HG03558 (cell line): ENCODE data around the gene RAI14.
"Not testable (repeated sequence)": the region's sequence is repeated elsewhere in the genome, so short reads cannot be mapped to it uniquely, and the experiment has no call there.

ENCODE experiments used
- ATAC-seq: cut with Tn5 transposase; IDR thresholded peaks from one replicate; pipeline ENCODE4 v1.9.1; 2021; ENCODE audit warnings: moderate number of reproducible peaks; ENCODE audit not compliant: unreplicated experiment; ENCODE audit errors: extremely low read depth

Gene RAI14

DNA sequence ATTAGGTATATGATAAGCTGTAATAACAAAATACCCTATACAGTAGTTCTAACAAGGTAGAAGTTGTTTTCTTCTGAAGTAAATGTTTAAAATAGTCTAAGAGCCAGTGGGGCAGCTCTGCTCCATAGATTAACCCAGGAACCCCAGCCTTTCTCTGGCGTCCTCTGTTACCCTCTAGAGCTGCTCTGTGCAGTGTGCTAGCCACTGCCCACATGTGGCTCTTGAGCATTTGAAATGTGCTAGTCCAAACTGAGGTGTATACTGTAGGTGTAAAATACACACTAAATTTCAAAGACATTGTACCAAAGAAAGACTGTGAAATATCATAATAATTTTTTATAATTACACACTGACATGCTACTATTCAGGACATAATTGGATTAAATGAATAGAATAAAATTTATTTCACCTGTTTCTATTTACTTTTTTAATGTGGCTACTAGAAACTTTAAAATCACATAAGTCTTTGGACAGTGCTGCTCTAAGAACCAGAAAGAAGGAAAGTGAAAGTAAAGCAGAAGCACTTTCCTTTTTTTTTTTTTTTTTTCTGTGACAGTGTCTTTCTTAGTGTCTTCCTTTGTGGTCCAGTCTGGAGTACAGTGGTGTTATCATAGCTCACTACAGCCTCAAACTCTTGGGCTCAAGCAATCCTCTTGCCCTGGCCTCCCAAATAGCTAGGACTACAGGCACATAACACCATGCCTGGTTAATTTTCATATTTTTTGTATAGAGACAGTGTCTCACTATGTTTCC lies 39.3 kb downstream of the RAI14 start:
- no peak for ATAC-seq

DNA sequence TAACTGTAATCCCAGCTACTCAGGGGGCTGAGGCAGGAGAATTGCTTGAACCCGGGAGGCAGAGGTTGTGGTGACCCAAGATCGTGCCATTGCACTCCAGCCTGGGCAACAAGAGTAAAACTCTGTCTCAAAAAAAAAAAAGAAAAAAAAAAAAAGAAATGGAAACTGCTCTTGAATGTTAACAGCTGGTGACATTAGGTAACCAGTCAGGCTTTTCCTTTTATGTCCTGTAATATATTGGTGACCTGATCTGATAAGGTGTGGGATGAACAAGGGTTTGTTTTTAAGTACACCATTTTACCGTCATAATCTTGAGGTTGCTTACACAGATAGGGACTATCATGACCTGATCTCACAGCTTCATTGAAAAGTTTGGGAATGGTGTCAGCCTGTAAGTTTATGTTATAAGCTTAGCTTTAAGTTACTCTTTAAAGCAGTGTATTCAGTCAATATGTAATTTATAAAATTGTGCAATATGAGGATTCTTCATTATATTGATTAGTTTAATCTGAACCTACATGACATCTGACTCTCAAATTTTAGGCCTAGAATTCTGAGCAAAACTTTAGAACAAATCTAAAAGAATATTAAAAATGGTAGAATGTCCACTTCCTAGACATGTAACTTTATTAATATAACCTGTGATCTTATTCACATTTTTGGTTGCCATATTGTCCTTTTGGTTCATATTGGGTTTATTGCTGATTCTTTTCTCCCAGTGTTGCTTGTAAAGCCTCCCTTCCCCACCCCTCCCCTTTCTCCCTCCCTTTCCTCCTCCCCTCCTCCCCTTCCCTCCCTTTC lies 41.4 kb downstream of the RAI14 start:
- no peak for ATAC-seq

DNA sequence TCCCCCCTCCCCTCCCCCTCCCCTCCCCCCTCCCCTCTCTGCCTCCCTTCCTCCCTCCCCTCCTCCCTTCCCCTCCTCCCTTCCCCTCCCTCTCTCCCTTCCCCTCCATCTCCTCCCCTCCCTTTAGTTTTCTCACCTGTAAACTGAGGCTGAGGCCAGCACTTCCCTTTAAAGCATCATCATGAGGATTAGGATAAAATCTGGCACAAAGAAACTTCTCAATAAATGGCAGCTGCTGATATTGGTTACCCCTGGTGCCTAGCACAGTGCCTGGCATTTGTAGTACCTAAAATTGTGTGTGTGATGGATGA lies 41.9 kb downstream of the RAI14 start:
- ATAC-seq: no peak

DNA sequence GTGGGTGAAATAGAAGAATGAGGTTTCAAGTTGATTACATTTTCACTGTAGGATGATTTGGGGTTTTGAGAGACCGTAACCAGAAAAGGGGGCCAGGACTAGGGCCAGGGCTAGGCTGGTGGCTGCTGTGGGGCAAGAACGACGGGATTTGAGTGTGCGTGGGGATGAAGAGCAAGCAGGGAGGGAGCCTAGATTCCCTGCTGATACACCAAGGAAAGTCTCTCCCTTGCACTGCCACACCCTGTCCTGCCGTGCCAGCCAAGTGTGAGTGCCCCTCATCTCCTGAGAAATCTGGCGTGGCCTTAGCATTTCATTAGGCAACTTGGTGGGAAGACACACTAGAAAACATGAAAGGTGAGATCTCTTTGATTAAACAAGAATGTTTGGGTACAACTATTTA lies 42.6 kb downstream of the RAI14 start:
- no peak for ATAC-seq

DNA sequence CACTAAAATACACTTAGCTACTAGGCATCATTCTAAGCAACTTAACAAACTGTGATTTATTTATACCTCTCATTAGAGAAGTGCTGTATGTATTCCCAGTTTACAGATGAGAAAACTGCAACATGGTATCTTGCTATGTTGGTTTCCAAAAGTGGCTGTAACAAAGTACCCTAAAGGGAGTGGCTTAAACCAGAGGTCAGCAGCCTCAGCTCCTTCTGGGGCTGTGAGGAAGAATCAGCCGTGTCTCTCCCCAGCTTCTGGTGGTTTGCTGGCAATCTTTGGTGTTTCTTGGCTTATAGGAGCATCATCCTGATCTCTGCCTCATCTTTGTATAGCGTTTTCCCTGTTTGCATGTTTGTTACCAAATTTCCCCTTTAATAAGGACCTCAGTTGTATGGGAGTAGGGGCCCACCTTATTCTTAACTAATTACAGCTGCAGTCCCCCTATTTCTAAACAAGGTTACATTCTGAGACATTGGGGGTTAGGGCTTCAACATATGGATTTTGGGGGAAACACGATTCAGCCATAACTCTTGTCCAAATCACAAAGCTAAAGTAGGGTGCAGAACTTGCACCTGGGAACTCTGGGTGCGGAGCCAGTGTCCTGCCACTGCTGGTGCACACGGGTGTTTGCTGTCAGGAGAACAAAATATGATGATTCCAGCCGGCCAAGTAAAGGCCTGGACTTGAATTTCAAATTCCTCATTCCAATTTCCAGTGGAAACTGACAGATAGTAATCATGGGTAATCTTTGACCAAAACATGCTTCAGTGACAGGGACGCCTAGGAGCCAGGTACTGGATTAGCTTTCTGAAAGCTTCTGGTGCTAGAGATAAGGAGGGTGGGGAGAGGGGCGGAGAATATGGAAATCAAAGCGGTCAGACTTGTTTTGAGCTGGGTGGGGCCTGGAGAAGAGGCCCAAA lies 43.3 kb downstream of the RAI14 start:
- ATAC-seq: no peak

DNA sequence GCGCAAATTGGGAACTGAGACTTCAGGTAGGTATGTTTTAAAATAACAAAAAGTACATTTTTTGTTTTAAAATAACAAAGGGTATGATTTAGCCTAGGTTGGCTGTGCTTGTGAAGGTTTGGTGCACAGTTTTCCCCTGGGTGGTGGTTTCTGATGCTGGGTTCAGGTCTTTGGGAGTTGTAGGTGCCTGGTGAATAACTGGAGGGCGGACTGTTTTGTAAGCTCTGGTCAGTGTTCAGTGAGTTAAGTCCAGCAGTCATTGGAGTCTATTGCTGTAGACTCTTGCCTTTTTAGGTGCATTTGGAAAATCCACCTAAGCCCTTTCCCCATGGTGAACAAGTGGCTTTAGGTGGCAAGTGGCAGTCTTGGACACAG lies 43.9 kb downstream of the RAI14 start:
- no peak for ATAC-seq

DNA sequence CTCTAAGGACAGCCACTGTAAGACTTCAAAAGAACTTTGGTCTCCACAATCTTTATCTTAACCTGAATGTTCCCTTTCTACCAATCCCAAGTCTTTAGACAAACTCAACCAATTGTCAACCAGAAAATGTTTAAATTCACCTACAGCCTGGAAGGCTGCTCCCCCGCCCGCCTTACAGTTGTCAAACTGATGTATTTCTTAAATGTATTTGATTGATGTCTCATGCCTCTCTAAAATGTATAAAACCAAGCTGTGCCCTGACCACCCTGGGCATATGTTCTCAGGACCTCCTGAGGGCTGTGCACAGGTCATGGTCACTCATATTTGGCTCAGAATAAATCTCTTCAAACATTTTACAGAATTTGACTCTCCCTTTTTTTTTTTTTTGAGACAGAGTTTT lies 45.3 kb downstream of the RAI14 start:
- ATAC-seq: not testable (repeated sequence)

DNA sequence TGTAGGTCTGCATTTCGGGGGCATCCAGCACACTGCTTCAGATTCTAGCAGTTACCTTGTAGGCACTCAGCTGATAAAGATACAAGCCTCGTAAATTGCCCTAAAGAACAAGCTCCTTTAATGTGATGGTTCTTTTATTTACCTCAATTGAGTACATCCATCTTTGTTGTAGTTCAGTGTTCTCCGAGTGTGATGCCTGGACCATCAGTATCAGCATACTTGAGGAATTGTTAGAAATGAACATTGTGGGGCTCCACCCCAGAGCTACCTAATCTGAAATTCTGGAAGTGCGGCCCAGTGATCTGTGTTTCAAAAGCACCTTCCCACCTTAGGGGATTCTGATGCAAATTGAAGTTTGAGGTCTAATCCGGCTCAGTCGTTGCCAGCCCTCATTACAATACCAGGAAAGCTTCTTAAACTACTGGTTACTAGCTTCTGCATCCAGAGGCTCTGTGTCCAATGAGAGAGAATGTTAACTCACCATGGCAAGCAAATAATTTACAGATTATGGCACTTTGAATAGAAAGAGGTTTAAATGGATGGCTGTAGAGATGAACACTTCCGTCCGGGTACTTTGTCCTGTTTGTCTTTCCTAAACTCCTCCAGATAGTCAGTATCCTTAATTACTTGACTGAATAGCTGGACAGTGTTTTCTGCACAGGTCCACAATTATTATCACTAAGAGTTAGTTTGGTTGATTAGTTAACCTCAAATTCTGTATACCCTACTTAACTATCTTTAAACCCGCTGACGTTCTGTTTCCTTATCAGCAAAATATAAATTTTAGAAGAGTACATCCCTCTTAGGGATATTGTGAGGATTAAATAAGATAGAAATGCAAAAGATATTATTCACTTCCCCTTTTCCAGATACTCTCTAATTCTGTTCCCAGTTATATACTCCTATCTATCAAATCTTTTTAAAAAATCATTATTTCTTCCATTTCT lies 47.9 kb downstream of the RAI14 start:
- ATAC-seq: no peak

DNA sequence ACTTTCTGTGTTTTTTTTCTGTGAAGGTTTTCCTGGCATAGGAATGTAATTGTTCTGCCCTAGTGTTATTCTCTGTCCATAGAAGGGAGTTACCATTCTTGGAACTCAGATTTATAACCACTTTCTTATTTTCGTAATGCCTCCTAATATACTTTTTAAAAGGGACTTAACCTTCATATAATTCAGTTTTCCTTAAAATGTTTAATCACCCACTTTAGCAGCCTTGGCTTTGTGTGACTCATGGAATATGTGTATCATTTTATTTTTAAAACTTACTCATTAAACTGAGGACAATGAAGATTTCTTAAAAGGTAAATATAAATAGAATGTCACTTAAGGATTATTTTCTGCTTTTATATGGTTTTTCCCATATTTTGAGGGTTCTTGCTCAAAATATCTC lies 50.0 kb downstream of the RAI14 start:
- no peak for ATAC-seq

DNA sequence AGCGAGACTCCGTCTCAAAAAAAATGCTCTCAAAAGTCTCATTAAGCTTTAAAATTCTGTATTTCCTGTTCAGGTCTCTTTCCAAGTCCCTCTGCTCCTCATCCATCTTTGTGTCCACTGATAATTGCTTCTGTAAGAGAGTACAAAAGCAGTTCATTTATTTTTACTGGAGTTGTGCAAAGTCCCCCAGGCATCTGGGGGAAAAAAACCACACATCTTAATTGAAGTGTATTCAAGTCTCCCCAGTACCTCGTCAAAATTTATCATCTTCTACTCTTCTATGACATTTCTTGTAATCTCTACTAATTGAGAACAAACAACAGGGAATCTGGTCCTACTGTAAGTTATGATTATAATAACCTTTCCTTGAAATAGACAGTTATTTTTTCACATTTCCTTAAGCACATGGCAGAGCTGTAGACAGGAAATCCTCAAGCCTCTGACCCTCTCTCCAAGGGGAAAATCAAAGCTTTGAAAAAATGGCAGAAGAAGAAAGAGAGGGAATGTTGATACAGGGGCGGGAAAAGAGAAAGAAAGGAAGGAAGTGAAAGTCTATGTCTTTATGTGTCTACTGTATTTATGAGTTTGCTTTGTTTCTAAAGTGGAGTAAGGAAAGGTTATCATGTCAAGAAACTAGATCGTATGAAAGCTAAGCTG lies 51.5 kb downstream of the RAI14 start:
- ATAC-seq: no peak

DNA sequence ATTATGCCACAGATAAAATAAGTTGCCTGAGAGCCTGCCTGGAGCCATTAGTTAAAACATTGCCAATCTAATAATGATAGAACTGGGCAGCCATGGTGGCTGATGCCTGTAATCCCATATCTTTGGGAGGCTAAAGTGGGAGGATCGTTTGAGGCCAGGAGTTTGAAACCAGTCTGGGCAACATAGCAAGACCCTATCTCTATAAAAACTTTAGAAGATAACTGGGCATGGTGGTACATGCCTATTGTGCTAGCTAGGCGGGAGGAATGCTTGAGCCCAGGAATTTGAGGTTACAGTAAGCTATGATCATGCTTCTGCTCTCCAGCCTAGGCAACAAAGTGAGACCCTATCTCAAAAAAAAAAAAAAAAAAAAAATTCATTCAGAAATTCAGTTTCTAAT lies 52.6 kb downstream of the RAI14 start:
- no peak for ATAC-seq

DNA sequence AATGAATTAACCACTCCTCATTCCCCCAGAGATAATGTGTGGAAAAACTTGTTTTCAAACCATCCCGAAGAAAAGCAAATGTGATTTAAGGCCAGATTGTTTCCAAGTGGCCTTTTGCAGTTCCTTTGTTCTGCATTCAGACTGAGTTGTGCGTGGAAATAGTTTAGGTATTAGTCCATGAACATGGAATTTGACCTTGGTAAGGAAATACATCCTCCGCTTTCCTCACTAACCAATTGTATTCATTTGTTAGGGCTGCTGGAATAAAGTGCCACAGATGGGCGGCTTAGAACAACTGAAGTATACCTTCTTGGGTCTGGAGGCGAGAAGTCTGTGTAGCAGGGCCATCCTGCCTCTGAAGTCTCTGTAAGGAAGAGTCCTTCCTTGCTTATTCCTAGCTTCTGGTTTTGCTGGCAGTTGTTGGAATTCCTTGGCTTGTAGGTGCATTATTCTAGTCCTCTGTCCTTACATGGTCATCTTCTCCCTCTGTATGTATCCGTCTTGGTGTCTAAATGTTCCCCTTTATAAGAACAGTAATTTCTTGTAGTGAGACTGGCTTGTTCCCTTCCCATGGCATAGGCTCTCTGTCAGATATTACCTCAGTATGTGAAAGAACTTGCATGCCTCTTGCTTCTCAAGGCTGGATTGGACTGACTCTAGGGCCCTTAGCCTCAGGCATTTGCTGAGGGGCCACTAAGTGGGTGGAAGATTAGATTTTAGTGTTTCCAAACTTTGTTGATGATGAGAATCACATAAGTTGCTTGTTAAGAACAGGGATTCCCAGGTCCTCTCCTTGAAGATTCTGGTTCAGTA lies 53.9 kb downstream of the RAI14 start:
- ATAC-seq: no peak

DNA sequence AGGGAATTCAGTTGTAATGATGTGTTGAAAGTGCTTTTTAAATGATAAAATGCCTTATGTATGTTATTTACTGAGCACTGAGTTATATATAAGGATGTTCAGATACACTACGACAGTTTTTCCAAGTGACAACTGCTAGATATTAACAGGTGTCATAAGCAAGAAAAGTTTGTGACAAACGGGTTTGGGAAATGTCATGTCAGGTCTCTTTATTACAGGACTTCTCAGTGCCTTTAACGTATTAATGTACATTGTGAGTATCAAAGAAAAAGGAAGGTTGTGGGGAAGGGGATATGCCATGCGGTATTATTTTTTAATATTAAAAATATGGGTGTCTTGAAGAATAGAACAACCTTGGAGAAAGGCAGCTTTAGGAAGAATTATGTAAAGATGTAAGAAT lies 56.4 kb downstream of the RAI14 start:
- no peak for ATAC-seq

DNA sequence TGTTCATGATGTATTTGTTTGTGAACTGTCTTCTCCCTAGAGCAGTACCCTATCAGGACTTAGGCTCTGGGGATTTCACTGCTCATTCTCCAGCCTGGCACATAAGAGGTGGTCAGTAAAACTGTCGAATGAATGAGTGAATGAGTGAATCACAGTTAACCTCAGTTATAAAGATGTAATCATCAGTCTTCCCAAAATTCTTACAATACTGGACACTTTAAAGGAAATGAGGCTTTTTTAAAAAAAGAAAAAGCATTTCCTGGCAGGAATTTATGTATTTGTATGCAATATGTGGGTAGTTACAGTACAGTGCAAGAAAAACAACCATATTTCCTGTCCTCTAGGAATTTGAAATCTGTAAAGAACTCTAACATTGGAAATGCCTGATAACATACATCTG lies 59.6 kb downstream of the RAI14 start:
- ATAC-seq: no peak

DNA sequence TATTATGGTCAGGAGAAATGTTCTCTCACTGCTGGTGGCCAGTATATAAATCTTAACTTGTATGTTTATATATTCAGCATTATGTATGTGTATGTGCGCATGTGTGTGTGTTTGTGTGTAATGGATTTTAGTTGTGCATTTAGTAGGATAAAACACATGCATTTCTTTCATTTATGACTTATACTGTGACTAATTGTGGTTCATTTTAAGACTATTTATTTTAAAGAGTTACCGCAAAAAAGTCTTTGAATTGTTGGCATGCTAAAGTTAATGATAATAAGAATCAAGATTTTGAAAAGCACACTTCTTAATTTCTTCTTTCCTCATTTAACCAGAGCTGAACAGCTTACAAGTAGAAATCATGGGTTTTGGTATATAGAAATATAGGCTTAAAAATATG lies 60.9 kb downstream of the RAI14 start:
- ATAC-seq: no peak

DNA sequence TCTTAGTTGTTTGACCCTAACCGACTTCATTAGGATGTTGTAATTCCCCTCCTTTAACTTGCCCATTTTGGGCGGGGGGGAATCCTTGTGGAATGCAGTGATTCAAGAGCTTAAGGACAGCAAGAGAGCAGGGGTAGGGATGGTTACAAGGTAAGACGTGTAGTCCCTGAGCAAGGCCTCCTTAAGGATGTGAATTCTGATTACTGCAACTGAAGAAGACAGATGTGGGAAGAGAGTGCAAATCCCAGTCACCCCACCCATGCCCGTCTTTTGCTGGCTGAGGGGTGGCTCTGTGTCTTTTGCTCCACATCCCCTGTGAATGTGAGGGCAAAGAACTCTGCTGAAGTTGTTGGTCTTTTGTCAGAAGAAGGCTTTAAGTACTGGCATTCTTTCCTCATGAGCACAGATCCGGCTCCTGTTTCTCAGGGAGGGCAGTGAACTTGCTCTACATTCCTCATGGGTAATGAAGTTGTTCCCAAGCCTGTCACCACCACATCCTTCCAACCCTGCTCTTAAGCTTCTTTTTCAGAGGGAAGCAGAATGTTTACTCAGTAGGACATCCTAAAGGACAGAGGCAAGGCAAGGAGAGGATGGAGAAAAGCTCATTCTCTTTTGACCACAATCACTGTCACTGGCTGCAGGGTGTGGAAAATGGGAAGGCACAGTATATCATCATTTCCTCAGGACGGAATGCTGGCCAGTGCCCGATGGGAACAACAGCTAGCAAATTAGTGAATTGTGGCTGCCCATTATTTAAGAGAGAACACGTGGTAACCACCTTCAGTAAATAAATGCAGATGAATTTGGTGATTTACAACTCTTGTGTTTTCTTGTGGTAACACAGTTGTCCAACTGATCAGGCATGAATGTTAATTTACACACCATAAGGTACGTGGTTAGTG lies 61.5 kb downstream of the RAI14 start:
- no peak for ATAC-seq

DNA sequence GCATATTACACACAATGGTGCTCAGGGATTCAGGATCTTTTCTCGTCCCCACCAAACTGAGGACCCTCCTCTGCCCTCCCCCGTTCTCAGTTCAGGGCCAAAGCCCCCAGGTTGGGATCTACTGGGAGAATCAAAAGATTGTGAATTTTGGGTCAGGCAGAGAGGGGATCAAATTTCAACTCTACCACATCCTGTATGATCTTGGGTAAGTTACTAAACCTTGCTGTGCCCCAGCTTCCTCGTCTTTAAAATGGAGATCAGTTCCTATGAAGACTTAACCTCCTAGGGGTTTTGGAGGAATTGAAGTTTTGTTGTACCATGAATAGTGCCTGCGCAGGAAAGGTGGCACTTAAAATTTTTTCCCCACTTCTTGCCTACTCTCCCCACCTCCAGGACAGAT lies 62.4 kb downstream of the RAI14 start:
- ATAC-seq: no peak

DNA sequence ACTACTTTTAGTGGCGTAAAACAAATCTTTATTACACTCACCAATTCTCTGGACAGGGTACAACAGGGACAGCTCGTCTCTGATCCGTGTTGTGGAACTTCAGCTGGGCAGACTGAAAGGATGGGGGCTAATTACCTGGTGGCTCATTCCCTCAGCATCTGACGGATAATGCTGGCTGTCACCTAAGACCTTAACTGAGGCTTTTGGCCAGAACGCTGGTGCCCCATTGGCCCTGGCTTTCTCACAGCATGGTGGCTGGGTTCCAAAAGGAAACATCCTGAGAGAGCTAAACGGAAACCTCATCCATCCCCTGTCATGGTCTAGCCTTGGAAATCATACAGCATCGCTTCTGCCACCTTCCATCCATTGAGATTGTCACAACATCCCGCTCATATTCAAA lies 62.9 kb downstream of the RAI14 start:
- ATAC-seq: no peak
